ENCODE measurements around the gene MIS18BP1.

The MIS18BP1 gene

DNA sequence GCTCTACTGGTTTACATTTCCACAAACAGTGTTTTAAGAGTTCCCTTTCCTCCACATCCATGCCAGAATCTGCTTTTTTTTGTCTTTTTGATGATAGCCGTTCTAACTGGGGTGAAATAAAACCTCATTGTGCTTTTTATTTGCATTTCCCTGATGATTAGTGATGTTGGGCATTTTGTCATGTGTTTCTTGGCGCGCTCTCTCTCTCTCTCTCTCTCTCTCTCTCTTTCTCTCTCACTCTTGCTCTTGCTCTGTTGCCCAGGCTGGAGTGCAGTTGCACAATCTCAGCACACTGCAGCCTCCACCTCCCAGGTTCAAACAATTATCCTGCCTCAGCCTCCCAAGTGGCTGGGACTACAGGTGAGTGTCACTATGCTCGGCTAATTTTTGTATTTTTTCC, 9.6 kb upstream of the MIS18BP1 start:
- no peaks in the 10 kb centered on the region for H3K36me3 ChIP-seq (ENCODE audit: insufficient read depth, low read length)

DNA sequence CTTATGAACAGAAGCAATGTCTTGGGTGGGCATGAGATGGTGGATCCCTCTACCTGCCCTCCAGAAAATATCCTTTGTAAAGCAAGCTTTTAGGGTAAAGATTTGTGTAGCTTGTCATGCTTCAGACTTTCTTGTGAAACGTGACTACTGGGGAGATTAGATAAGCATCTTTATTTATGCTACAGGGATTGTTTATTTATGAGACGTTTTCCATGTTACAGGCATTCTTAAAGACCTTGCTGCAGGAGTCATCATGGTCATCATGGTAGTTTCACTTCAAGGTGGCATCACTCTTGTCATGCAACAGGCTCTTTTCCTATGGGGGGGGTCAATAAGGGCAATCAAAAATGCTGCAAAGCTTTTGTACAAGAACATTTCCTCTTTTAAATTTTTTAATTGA, 8.2 kb upstream of the MIS18BP1 start:
- H3K4me3 ChIP-seq (ENCODE audit: low read depth, low read length) = no peak overlapping the region
- no peaks in the 10 kb centered on the region for H3K36me3 ChIP-seq (ENCODE audit: insufficient read depth, low read length)
- no peak overlapping the region for H2AFZ ChIP-seq (ENCODE audit: low read length, unreplicated experiment)
- no peaks in the 10 kb centered on the region for H3K4me1 ChIP-seq (ENCODE audit: control insufficient read depth, insufficient read depth, low read length, unreplicated experiment)
- no peaks in the 10 kb centered on the region for H3K27me3 ChIP-seq (ENCODE audit: insufficient read depth, low read length)
- no peaks in the 10 kb centered on the region for H3K79me2 ChIP-seq (ENCODE audit: control insufficient read depth, insufficient read depth, low read length, unreplicated experiment)
- no peak overlapping the region for H3K27ac ChIP-seq (ENCODE audit: low read depth, low read length)

More for the DNA sequence above, 9.6 kb upstream of the MIS18BP1 start:
- Histone ChIP-seq H3K27ac (ENCODE audit: low read depth, low read length) (no peak overlapping the region), H3K4me3 (ENCODE audit: low read depth, low read length) (no peak overlapping the region), H3K79me2 (ENCODE audit: control insufficient read depth, insufficient read depth, low read length, unreplicated experiment) (no peaks in the 10 kb centered on the region), H2AFZ (ENCODE audit: low read length, unreplicated experiment) (no peak overlapping the region), H3K4me1 (ENCODE audit: control insufficient read depth, insufficient read depth, low read length, unreplicated experiment) (no peaks in the 10 kb centered on the region), H3K27me3 (ENCODE audit: insufficient read depth, low read length) (no peaks in the 10 kb centered on the region)

DNA sequence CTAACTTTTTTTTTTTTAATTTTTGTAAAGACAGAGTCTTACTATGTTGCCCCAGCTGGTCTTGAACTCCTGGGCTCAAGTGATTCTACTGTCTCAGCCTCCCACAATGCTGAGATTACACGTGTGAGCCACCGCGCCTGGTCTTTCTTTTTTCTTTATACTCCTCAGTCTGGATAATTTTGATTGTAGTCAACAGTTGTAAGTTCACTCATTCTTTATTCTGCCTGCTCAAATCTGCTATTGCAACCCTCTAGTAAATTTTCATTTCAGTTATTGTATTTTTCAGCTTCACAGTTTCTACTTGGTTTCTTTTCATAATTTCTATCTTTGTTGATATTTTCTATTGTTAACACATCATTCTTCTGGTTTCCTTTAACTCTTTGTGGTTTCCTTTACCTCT, 5.8 kb upstream of the MIS18BP1 start:
- Histone ChIP-seq H3K36me3 (ENCODE audit: insufficient read depth, low read length) (no peaks in the 10 kb centered on the region), H3K27me3 (ENCODE audit: insufficient read depth, low read length) (no peaks in the 10 kb centered on the region), H2AFZ (ENCODE audit: low read length, unreplicated experiment) (no peak overlapping the region), H3K4me3 (ENCODE audit: low read depth, low read length) (no peak overlapping the region), H3K79me2 (ENCODE audit: control insufficient read depth, insufficient read depth, low read length, unreplicated experiment) (no peaks in the 10 kb centered on the region), H3K4me1 (ENCODE audit: control insufficient read depth, insufficient read depth, low read length, unreplicated experiment) (no peaks in the 10 kb centered on the region), H3K27ac (ENCODE audit: low read depth, low read length) (no peak overlapping the region)

DNA sequence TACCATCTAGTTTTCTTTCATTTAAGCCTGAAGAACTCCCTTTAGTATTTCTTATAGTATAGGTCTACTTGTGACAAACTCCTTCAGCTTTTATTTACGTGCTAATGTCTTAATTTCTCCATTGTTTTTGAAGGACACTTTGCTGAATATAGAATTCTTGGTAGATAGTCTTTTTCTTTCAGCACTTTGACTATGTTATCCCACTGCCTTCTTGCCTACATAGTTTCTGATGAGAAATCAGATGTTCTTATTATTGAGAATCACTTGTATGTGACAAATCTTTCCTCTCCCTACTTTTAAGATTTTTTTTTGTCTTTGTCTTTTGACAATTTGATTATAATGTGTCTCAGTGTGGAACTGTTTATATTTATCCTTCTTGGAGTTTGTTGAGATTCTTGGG, 5.1 kb upstream of the MIS18BP1 start:
- no peak overlapping the region for H3K4me3 ChIP-seq (ENCODE audit: low read depth, low read length)
- H3K79me2 ChIP-seq (ENCODE audit: control insufficient read depth, insufficient read depth, low read length, unreplicated experiment) = no peaks in the 10 kb centered on the region
- no peaks in the 10 kb centered on the region for H3K4me1 ChIP-seq (ENCODE audit: control insufficient read depth, insufficient read depth, low read length, unreplicated experiment)
- no peaks in the 10 kb centered on the region for H3K27me3 ChIP-seq (ENCODE audit: insufficient read depth, low read length)
- no peak overlapping the region for H2AFZ ChIP-seq (ENCODE audit: low read length, unreplicated experiment)
- no peak overlapping the region for H3K27ac ChIP-seq (ENCODE audit: low read depth, low read length)
- no peaks in the 10 kb centered on the region for H3K36me3 ChIP-seq (ENCODE audit: insufficient read depth, low read length)

DNA sequence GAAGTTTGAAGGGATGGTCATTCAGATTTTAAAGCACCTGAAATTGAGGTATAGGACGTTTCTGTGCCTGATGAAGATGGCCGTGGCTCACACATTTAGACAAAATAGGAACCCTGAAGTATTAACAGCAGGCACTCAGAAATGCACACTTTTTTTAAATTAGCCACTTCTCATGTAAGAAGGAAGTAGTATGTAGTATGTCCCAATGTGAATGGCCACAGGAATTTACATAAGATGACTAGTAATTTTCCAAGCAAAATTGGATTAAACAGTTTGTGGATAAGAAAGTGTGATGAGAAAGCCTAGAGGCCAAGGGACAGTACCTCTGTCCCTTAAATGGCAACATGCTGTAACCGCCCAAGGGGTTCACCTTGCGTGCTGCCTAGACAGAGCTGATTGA, 1.8 kb upstream of the MIS18BP1 start:
- Histone ChIP-seq H3K4me1 (ENCODE audit: control insufficient read depth, insufficient read depth, low read length, unreplicated experiment) (peaks cover 12% of the 10 kb centered on the region), H3K27me3 (ENCODE audit: insufficient read depth, low read length) (no peaks in the 10 kb centered on the region), H3K79me2 (ENCODE audit: control insufficient read depth, insufficient read depth, low read length, unreplicated experiment) (peaks cover 30% of the 10 kb centered on the region), H3K27ac (ENCODE audit: low read depth, low read length) (no peak overlapping the region), H3K4me3 (ENCODE audit: low read depth, low read length) (no peak overlapping the region), H2AFZ (ENCODE audit: low read length, unreplicated experiment) (no peak overlapping the region), H3K36me3 (ENCODE audit: insufficient read depth, low read length) (no peaks in the 10 kb centered on the region)

DNA sequence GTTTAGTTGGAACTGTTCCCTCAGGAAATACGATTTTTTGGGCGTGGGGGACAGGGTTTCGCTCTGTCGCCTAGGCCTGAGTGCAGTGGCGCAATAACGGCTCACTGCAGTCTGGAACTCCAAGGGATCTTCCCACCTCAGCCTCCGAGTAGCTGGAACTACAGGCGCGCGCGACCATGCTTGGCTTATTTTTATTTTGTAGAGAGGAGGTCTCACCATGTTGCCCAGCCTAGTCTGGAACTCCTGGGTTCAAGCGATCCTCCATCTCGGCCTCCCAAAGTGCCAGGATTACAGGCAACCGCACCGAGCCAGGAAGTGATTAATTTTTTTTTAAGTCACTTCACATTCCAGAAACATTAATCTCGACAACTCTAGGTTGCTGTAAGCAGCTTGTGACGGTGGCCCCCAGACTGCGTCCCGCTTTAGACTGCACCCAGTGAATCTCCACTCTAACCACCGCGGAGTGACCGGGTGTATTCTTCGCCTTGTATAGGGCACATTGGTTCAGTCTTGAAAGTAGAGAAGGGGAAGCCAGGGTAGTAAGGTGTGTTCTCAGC, 830 bp upstream of the MIS18BP1 start:
- Histone ChIP-seq H3K4me3 (ENCODE audit: low read depth, low read length) (peak overlapping the region; percentile 97), H2AFZ (ENCODE audit: low read length, unreplicated experiment) (peak overlapping the region; percentile 93), H3K27me3 (ENCODE audit: insufficient read depth, low read length) (no peaks in the 10 kb centered on the region), H3K27ac (ENCODE audit: low read depth, low read length) (peak overlapping the region; percentile 83), H3K4me1 (ENCODE audit: control insufficient read depth, insufficient read depth, low read length, unreplicated experiment) (peaks cover 15% of the 10 kb centered on the region), H3K79me2 (ENCODE audit: control insufficient read depth, insufficient read depth, low read length, unreplicated experiment) (peaks cover 39% of the 10 kb centered on the region), H3K36me3 (ENCODE audit: insufficient read depth, low read length) (no peaks in the 10 kb centered on the region)

DNA sequence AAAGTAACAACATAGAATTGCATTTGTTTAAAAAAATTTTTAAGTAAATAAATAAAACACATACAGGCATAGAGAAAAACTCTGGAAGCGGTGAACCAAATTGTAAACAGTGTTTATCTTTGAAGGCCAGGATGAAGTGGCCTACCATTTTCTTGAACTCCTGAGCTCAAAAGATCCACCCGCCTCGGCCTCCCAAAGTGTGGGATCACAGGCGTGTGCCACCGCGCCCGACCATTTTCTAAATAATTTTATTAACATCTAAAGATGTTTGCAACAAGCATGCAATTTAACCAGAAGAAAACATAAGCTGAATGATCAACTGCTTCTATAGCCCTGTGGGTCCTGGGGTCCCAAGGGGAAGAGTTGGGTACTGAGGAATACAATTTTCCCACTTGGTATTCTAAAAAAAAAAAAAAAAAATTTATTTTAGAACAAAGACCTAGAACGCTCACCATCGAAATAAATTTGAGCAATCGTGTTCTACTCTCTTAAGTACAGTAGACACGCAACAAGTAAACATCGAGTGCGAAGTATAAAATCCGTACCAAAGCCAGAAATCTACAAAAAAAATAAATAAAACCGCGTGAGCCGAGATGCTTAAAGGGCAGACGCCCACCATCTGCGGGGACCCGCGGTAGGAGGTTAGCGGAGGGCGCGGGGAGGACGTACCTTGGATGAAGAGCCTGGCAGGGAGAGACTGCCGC, 484 bp downstream of the MIS18BP1 start:
- no peaks in the 10 kb centered on the region for H3K36me3 ChIP-seq (ENCODE audit: insufficient read depth, low read length)
- H3K4me1 ChIP-seq (ENCODE audit: control insufficient read depth, insufficient read depth, low read length, unreplicated experiment) = peaks cover 15% of the 10 kb centered on the region
- peaks cover 53% of the 10 kb centered on the region for H3K79me2 ChIP-seq (ENCODE audit: control insufficient read depth, insufficient read depth, low read length, unreplicated experiment)
- peak overlapping the region; percentile 97 for H3K4me3 ChIP-seq (ENCODE audit: low read depth, low read length)
- peak overlapping the region; percentile 88 for H2AFZ ChIP-seq (ENCODE audit: low read length, unreplicated experiment)
- H3K27ac ChIP-seq (ENCODE audit: low read depth, low read length) = peak overlapping the region; percentile 83
- no peaks in the 10 kb centered on the region for H3K27me3 ChIP-seq (ENCODE audit: insufficient read depth, low read length)

DNA sequence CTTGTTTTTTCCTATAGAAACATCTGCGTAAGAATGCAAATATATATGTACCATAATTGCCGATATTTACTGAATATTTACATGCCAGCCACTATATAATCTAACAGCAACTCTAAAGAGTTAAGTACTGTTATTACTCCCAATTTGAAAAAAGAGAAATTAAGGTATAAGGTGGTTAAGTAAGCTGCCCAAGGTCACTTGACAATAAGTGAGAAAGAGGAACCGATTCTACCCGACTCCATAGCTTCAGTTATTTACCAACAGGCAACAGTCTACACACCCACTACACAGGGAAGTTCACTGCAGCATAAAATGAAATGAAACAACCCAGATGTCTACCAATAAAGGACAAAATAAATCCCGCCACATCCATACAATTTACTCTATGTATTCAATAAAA, 1.1 kb downstream of the MIS18BP1 start:
- H2AFZ ChIP-seq (ENCODE audit: low read length, unreplicated experiment) = no peak overlapping the region
- peaks cover 59% of the 10 kb centered on the region for H3K79me2 ChIP-seq (ENCODE audit: control insufficient read depth, insufficient read depth, low read length, unreplicated experiment)
- H3K27ac ChIP-seq (ENCODE audit: low read depth, low read length) = peak overlapping the region; percentile 83
- no peaks in the 10 kb centered on the region for H3K27me3 ChIP-seq (ENCODE audit: insufficient read depth, low read length)
- 0 out of 2 replicates have a peak, but pooled peaks cover 4% of the 10 kb centered on the region for H3K36me3 ChIP-seq (ENCODE audit: insufficient read depth, low read length)
- H3K4me3 ChIP-seq (ENCODE audit: low read depth, low read length) = peak overlapping the region; percentile 97
- peaks cover 20% of the 10 kb centered on the region for H3K4me1 ChIP-seq (ENCODE audit: control insufficient read depth, insufficient read depth, low read length, unreplicated experiment)

DNA sequence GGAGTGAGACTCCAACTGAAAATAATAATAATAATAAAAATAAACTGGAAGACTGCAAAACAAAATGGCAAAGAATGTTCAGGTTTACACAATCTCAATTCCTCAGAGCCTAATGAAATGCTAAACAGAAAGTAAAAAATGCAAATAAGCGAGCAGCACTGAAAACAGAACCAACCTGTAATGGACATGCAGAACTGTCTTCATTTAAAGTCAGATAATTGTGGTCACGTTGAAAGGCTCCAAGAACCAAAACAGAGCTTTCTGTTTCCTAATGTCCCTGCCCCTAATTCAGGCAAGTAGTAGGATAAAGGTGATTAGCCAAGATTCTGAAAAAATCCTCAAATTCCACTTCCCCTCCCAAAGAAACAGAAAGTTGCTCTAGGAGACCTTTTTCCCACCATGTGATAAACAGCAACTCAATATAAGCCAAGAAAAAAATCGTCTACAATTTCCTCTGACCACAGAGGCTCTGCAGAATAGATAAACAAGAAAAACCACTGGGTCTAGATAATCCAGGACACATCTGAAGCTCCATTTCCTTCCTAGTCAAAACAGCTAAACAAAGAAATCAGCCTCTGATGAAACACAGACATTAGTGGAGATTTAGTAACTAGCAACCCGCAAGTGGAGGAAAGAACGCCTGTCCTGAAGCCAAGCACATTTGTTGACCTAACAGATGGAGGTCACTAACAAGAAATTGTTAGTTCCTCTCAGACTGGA, 3.0 kb downstream of the MIS18BP1 start:
- H3K79me2 ChIP-seq (ENCODE audit: control insufficient read depth, insufficient read depth, low read length, unreplicated experiment) = peaks cover 78% of the 10 kb centered on the region
- peak overlapping the region; percentile 29 for H2AFZ ChIP-seq (ENCODE audit: low read length, unreplicated experiment)
- H3K4me3 ChIP-seq (ENCODE audit: low read depth, low read length) = peak overlapping the region; percentile 68
- H3K4me1 ChIP-seq (ENCODE audit: control insufficient read depth, insufficient read depth, low read length, unreplicated experiment) = peaks cover 24% of the 10 kb centered on the region
- H3K27me3 ChIP-seq (ENCODE audit: insufficient read depth, low read length) = no peaks in the 10 kb centered on the region
- 0 out of 2 replicates have a peak, but pooled peaks cover 4% of the 10 kb centered on the region for H3K36me3 ChIP-seq (ENCODE audit: insufficient read depth, low read length)
- H3K27ac ChIP-seq (ENCODE audit: low read depth, low read length) = peak overlapping the region; percentile 69

DNA sequence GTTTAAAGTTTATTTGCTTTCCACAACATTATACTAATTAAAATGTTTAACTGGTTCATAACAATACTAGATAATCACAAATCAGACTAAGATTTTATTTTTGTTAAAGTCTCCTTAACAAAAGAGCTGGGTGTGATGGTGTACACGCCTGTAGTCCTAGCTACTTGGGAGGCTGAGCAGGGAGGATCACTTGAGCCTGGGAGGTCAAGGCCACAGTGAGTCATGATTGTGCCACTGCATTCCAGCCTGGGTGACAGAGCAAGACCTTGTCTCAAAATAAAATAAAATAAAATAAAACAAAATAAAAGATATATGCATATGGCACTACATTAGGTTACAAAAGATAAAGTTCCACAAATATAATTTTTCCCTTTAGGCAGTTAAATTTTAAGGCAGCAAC, 5.6 kb downstream of the MIS18BP1 start:
- H3K79me2 ChIP-seq (ENCODE audit: control insufficient read depth, insufficient read depth, low read length, unreplicated experiment) = peaks cover 97% of the 10 kb centered on the region
- no peaks in the 10 kb centered on the region for H3K27me3 ChIP-seq (ENCODE audit: insufficient read depth, low read length)
- H3K36me3 ChIP-seq (ENCODE audit: insufficient read depth, low read length) = 0 out of 2 replicates have a peak, but pooled peaks cover 4% of the 10 kb centered on the region
- H2AFZ ChIP-seq (ENCODE audit: low read length, unreplicated experiment) = no peak overlapping the region
- H3K27ac ChIP-seq (ENCODE audit: low read depth, low read length) = no peak overlapping the region
- H3K4me1 ChIP-seq (ENCODE audit: control insufficient read depth, insufficient read depth, low read length, unreplicated experiment) = peaks cover 43% of the 10 kb centered on the region
- peak overlapping the region; percentile 44; the same call in 1 of the 2 replicates for H3K4me3 ChIP-seq (ENCODE audit: low read depth, low read length)
